HEK293T (cell line): ENCODE data around the gene ANTXRL.

Experiments
- CTCF ChIA-PET: fragments of 350-600 bp; formaldehyde crosslinking; extraction: SDS; loops from one replicate; lab custom pipeline; 2021; ENCODE audit warnings: antibody characterized with exemption, inconsistent platforms; lab: Yijun Ruan, JAX
- POLR2A ChIA-PET: fragments of 350-600 bp; formaldehyde crosslinking; extraction: SDS; loops from one replicate; lab custom pipeline; 2020; ENCODE audit warnings: antibody characterized with exemption, inconsistent platforms; lab: Yijun Ruan, JAX
- DNase-seq: peaks from one replicate; pipeline ENCODE4 v3.0.0; 2012; ENCODE audit warnings: mixed read lengths; ENCODE audit errors: extremely low spot score
- ARNT ChIP-seq: fragments of 450-650 bp; IDR thresholded peaks from 2 replicates; pipeline ENCODE4 v1.6.1; 2017; ENCODE audit warnings: mild to moderate bottlenecking
- BHLHE40 ChIP-seq: fragments of 450-650 bp; IDR thresholded peaks from 2 replicates; pipeline ENCODE4 v1.6.1; 2016; ENCODE audit warnings: mild to moderate bottlenecking, moderate library complexity, borderline replicate concordance
- CTBP1 ChIP-seq: fragments of 450-650 bp; IDR thresholded peaks from 2 replicates; pipeline ENCODE4 v1.6.1; 2016; ENCODE audit warnings: borderline replicate concordance
- ELF4 ChIP-seq: fragments of 450-650 bp; IDR thresholded peaks from 2 replicates; pipeline ENCODE4 v1.6.1; 2017; ENCODE audit warnings: antibody characterized with exemption
- FOXA1 ChIP-seq: fragments of 450-650 bp; IDR thresholded peaks from 2 replicates; pipeline ENCODE4 v1.6.1; 2016; ENCODE audit warnings: mild to moderate bottlenecking
- FOXK2 ChIP-seq: fragments of 450-650 bp; IDR thresholded peaks from 2 replicates; pipeline ENCODE4 v1.6.1; 2016; ENCODE audit warnings: mild to moderate bottlenecking
- FOXM1 ChIP-seq: fragments of 450-650 bp; IDR thresholded peaks from 2 replicates; pipeline ENCODE4 v1.6.1; 2017; ENCODE audit warnings: mild to moderate bottlenecking, borderline replicate concordance
- HDGF ChIP-seq: fragments of 450-650 bp; IDR thresholded peaks from 2 replicates; pipeline ENCODE4 v1.6.1; 2017; ENCODE audit warnings: antibody characterized with exemption, borderline replicate concordance
- L3MBTL2 ChIP-seq: fragments of 450-650 bp; conservative IDR thresholded peaks from 2 replicates; pipeline ENCODE4 v1.6.1; 2016; ENCODE audit warnings: mild to moderate bottlenecking
- LEF1 ChIP-seq: fragments of 450-650 bp; IDR thresholded peaks from 2 replicates; pipeline ENCODE4 v1.6.1; 2017; ENCODE audit warnings: mild to moderate bottlenecking, borderline replicate concordance
- NFRKB ChIP-seq: fragments of 450-650 bp; IDR thresholded peaks from 2 replicates; pipeline ENCODE4 v1.6.1; 2016; ENCODE audit warnings: mild to moderate bottlenecking, moderate library complexity
- SP1 ChIP-seq: fragments of 450-650 bp; IDR thresholded peaks from 2 replicates; pipeline ENCODE4 v1.6.1; 2017
- SUZ12 ChIP-seq: fragments of 450-650 bp; IDR thresholded peaks from 2 replicates; pipeline ENCODE4 v1.6.1; 2016; ENCODE audit warnings: mild to moderate bottlenecking
- TARDBP ChIP-seq: fragments of 450-650 bp; IDR thresholded peaks from 2 replicates; pipeline ENCODE4 v1.6.1; 2016
- ZNF384 ChIP-seq: fragments of 450-650 bp; IDR thresholded peaks from 2 replicates; pipeline ENCODE4 v1.6.1; 2016
- TF ChIP-seq, protein P1 (sequence below): fragments of 450-650 bp; IDR thresholded peaks from 2 replicates; pipeline ENCODE4 v1.6.1; 2016

The ANTXRL gene

DNA sequence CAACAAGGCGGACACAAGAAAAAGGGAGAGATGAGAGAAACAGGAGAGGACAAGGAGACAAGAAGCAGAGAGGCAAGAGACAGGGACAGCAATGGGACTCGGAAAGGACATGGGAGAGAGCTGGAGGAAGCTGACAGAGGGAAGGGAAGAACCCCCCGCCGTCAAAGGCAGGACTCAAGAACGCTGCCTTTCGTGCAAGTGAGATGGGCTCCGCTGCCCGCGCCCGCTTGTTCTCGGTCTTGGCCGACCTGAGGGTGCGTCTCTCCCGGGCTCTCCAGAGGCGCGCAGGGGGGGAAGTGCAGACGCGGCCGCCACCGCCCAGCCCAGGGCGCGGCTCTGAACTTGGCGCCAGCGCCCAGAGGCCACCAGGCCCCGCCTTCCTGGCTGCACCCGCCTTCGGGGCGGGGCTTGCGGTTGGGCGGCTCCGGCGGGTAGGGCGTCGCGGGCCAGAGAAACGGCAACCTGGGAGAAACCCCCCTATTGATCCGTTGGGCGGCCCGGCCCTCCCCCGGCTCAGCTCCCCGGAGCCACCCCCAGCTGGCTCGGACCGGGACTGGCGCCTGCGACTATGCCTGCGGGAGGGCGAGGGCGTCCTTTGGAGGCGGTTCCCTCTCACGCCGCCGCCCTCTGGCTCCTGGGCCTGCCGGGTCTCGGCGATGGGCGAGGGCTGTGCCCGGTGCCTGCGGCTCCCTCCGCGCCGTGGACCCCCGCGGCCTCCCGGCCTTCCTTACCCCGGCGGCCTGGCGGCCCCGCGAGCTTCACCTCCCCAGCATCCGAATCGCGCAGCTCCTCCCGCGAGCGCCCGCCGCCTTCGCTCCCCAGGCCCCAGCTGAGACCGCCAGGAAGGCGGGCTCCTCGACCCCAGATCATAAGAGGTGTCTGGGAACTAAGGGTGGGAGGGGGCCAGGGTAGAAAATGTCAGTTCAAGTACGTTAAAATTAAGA lies 2.2 kb upstream of the ANTXRL start:
- ChIA-PET CTCF (interaction anchor here (0.6 kb wide), 1 partner anchor 255 kb away, joined by 3 read pairs; no protein-coding TSS in a partner anchor), POLR2A (interaction anchor here (1.1 to 2.8 kb wide), 2 partner anchors 11 to 1096 kb away, joined by 3 to 18 read pairs; no protein-coding TSS in a partner anchor)
- TF ChIP-seq ARNT (no peak), BHLHE40 (no peak), NFRKB (no peak), HDGF (no peak), ELF4 (no peak), SP1 (no peak), FOXA1 (no peak), CTBP1 (no peak), FOXK2 (no peak)
- peak; percentile 83 for DNase-seq

GRCh38 chr10:46285300-46285699 lies 1.5 kb upstream of the ANTXRL start:
- POLR2A ChIA-PET: interaction anchor here (1.1 to 2.8 kb wide), 2 partner anchors 10 to 1095 kb away, joined by 3 to 18 read pairs; no protein-coding TSS in a partner anchor
- no peak for DNase-seq
- CTCF ChIA-PET: no interaction called here
- no peak for TF ChIP-seq SP1
- no peak for TF ChIP-seq ZNF384
- TF ChIP-seq TARDBP: no peak
- no peak for TF ChIP-seq ARNT
- no peak for TF ChIP-seq HDGF
- no peak for TF ChIP-seq FOXM1
- no peak for TF ChIP-seq ELF4
- no peak for TF ChIP-seq FOXA1

- TF ChIP-seq, protein P1, sequence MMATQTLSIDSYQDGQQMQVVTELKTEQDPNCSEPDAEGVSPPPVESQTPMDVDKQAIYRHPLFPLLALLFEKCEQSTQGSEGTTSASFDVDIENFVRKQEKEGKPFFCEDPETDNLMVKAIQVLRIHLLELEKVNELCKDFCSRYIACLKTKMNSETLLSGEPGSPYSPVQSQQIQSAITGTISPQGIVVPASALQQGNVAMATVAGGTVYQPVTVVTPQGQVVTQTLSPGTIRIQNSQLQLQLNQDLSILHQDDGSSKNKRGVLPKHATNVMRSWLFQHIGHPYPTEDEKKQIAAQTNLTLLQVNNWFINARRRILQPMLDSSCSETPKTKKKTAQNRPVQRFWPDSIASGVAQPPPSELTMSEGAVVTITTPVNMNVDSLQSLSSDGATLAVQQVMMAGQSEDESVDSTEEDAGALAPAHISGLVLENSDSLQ: no peak
- TF ChIP-seq L3MBTL2 (no peak), FOXK2 (no peak), ELF4 (no peak), FOXA1 (no peak), NFRKB (no peak), FOXM1 (no peak), BHLHE40 (no peak), SUZ12 (no peak), TARDBP (no peak), ARNT (no peak), SP1 (no peak), HDGF (no peak), CTBP1 (no peak), ZNF384 (no peak)
- ChIA-PET POLR2A (no interaction called here), CTCF (no interaction called here)
- DNase-seq: no peak
Measured at GRCh38 chr10:46285966-46286620, 704 bp upstream of the ANTXRL start.

GRCh38 chr10:46287846-46288477 lies 1.2 kb downstream of the ANTXRL start:
- POLR2A ChIA-PET: no interaction called here
- CTCF ChIA-PET: no interaction called here
- DNase-seq: no peak
- no peak for TF ChIP-seq L3MBTL2
- TF ChIP-seq FOXM1: no peak
- no peak for TF ChIP-seq SP1
- TF ChIP-seq LEF1: no peak

- POLR2A ChIA-PET: no interaction called here
- DNase-seq: no peak
- TF ChIP-seq FOXK2: no peak
- TF ChIP-seq SP1: no peak
- no peak for TF ChIP-seq LEF1
- no peak for TF ChIP-seq CTBP1
- no peak for TF ChIP-seq ZNF384
- no peak for TF ChIP-seq FOXA1
- TF ChIP-seq SUZ12: no peak
- no peak for TF ChIP-seq NFRKB
- no peak for TF ChIP-seq TARDBP
- no peak for TF ChIP-seq BHLHE40
- no peak for TF ChIP-seq L3MBTL2
- TF ChIP-seq HDGF: no peak
- TF ChIP-seq, protein P1: no peak
- TF ChIP-seq FOXM1: no peak
- no peak for TF ChIP-seq ARNT
- no peak for TF ChIP-seq ELF4
- CTCF ChIA-PET: no interaction called here
Measured at GRCh38 chr10:46288601-46289206, 1.9 kb downstream of the ANTXRL start.
